ENCODE measurements around the gene SPAG7. TPM values are rescaled to one million over a fixed set of nuclear protein-coding genes. Genes with fewer than 3 reads are reported as not detected.

SPAG7 gene
- total RNA-seq, result 73.0 to 87.3 TPM (median 79.4 TPM) in 3 replicates
- long read RNA-seq, transcript SPAG7-201 (7 exons, 1,058 nt), result major isoform, 56 of 109 reads
- long read RNA-seq, partial matches to known transcripts, result 5 of 109 reads
- long read RNA-seq, other reads (novel, unspliced or antisense), result 43 of 109 reads

DNA sequence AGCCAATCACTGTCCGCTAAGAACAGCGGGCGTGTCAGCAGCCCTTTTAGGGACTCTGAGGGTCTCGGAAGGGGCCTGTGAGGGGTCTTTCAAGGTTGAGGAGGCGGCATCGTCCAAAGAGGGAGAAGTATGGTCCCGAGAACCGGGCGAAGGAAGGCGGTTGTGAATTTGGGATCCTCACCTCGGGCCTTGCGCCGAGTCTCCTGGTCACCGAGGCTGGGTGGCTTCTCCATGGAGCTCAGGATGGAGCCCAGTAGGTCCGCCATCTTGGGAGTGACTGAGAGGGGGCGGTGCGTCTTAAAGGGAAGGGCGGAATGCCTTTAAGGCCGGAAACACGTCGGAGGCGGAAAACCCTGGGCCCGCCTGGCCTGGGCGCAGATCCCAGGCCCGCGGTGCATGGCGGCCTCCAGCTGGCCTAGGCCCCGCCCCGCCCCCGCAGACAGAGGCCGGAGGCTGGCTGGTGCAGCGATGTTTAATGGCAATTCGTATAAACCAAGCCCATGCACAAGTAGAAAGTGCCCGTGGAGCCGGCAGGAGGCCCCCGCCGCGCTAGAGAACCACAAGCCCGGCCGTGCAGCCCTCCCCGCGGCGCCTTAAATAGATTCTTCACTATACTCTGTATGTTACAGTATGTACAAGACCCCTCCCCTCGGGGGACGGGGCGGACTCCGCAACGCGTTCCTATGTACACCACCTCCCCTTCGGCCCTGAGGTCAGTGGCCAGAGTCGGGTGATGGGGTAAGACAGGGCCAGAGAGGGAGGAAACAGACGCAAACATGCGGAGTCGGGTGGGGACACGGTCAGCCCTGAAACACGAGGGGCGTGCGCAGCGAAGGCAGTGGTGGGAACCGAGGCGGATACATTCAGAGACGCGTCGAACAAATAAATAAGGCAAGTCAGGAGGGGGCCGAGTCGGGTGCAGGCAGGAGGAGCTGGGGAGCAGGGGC lies at the start of gene SPAG7:
Gene SPAG7, minus strand, starts transcription at position 279 of the 947 bp plus-strand sequence. Its CDS starts 13 bp downstream, at position 266.
- H3K36me3 Mint-ChIP-seq (ENCODE audit: low read depth), result peaks cover 25% of the 10 kb centered on the region
- peak; percentile 97 for DNase-seq (ENCODE audit: low spot score)
- TF ChIP-seq CTCF (IDR thresholded peaks at IDR 0.05), result peak; percentile 49
- H3K4me1 Mint-ChIP-seq (ENCODE audit: low read depth), result peaks cover 43% of the 10 kb centered on the region
- H3K27ac Mint-ChIP-seq (ENCODE audit: unreplicated experiment), result no peak within 1 kb of the TSS
- no peaks in the 10 kb centered on the region for H3K9me3 Mint-ChIP-seq (ENCODE audit: low read depth)
- no peaks in the 10 kb centered on the region for H3K27me3 Mint-ChIP-seq (ENCODE audit: low read depth)
- no peak within 1 kb of the TSS for H3K4me3 Mint-ChIP-seq (ENCODE audit: unreplicated experiment)

DNA sequence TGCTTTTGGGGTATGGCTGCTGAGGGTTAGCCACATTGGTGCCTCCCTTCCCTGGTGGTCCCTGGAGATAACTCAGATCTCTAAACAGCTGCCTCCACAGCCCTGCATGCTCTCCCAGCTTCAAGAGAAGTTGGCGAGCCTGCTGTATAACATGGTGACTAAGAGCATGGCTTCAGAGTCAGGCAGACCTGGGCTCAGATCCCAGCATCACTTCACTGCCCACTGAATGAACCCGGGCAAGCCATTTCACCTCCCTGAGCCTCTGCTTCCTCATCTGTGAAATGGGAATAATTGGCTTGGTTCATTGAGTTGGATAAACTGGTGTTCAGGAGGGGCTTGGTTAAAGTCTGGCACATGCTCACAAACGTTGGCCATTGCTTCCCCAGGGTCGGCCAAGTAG lies 46.7 kb upstream of the SPAG7 start:
- Mint-ChIP-seq H3K27ac (ENCODE audit: unreplicated experiment) (no peak overlapping the region), H3K4me3 (ENCODE audit: unreplicated experiment) (no peak overlapping the region), H3K4me1 (ENCODE audit: low read depth) (no peaks in the 10 kb centered on the region), H3K9me3 (ENCODE audit: low read depth) (no peaks in the 10 kb centered on the region), H3K36me3 (ENCODE audit: low read depth) (peaks cover 36% of the 10 kb centered on the region), H3K27me3 (ENCODE audit: low read depth) (no peaks in the 10 kb centered on the region)
- no peak for TF ChIP-seq CTCF (IDR thresholded peaks at IDR 0.05)
- DNase-seq (ENCODE audit: low spot score), result no peak

DNA sequence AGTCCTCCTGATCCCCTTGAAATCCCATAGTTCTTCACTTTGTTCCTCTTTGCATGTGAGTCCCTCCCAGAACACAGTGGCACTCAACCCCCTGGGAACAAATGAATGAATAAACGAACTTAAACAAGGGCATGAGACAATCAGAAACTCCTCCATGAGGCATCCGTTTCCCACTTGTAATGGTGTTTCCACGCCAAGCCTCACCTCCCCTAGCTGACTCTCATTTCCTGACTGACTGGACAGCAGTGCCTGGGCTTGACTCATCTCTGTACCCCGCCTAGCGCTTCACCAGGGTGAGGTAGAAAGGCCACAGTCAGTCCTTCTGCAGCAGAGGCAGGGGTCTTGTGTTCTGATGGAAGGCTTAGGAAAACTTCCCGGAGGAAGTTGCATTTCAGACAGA lies 44.3 kb upstream of the SPAG7 start:
- Mint-ChIP-seq H3K27me3 (ENCODE audit: low read depth) (no peaks in the 10 kb centered on the region), H3K36me3 (ENCODE audit: low read depth) (peaks cover 49% of the 10 kb centered on the region), H3K4me3 (ENCODE audit: unreplicated experiment) (no peak overlapping the region), H3K4me1 (ENCODE audit: low read depth) (no peaks in the 10 kb centered on the region), H3K9me3 (ENCODE audit: low read depth) (no peaks in the 10 kb centered on the region), H3K27ac (ENCODE audit: unreplicated experiment) (no peak overlapping the region)
- no peak for TF ChIP-seq CTCF (IDR thresholded peaks at IDR 0.05)
- DNase-seq (ENCODE audit: low spot score), result no peak

- Mint-ChIP-seq H3K4me1 (ENCODE audit: low read depth) (peaks cover 21% of the 10 kb centered on the region), H3K4me3 (ENCODE audit: unreplicated experiment) (no peak overlapping the region), H3K27me3 (ENCODE audit: low read depth) (no peaks in the 10 kb centered on the region), H3K36me3 (ENCODE audit: low read depth) (peaks cover 54% of the 10 kb centered on the region), H3K9me3 (ENCODE audit: low read depth) (no peaks in the 10 kb centered on the region), H3K27ac (ENCODE audit: unreplicated experiment) (no peak overlapping the region)
- no peak for TF ChIP-seq CTCF (IDR thresholded peaks at IDR 0.05)
- DNase-seq (ENCODE audit: low spot score), result no peak
Measured at GRCh38 chr17:5003214-5003867, 35.7 kb upstream of the SPAG7 start.

- Mint-ChIP-seq H3K9me3 (ENCODE audit: low read depth) (no peaks in the 10 kb centered on the region), H3K27me3 (ENCODE audit: low read depth) (no peaks in the 10 kb centered on the region), H3K4me3 (ENCODE audit: unreplicated experiment) (no peak overlapping the region), H3K36me3 (ENCODE audit: low read depth) (peaks cover 44% of the 10 kb centered on the region), H3K4me1 (ENCODE audit: low read depth) (peaks cover 21% of the 10 kb centered on the region), H3K27ac (ENCODE audit: unreplicated experiment) (no peak overlapping the region)
- no peak for DNase-seq (ENCODE audit: low spot score)
- no peak for TF ChIP-seq CTCF (IDR thresholded peaks at IDR 0.05)
Measured at GRCh38 chr17:5002121-5002788, 34.6 kb upstream of the SPAG7 start.

Data from chondrocyte (in vitro differentiated cells).